ENCODE data around the gene MRPL40.

Gene MRPL40

DNA sequence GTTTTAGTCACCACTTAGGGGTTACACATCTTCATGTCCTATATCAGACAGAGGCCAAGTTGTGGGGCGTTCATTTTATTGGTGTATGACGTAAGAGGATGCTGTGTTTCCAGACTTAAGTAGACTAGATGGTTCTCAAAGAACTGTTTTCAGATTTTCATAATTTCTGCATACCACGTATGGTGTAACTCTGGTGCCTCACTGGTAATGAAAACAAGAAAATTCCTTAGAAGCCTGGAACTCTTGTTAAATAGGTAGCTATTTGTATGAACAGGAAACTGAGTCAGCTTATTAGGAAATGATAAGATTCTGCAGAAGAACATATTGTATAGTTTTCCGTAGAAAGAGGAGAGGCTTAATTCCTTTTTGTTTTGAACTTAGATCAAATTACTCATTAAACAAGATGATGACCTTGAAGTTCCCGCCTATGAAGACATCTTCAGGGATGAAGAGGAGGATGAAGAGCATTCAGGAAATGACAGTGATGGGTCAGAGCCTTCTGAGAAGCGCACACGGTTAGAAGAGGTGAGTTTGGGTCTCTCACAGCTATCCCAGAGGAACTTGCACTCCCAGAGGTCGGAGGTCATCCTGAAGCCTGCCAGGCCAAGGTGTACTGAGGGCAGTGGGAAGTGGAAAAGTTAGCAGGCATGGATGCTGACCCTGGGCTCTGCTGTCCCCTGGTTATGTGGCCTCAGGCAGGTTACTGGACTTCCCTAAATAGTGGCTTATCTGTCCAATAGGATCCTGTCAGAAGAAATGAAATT, 51.3 kb downstream of the MRPL40 start:
- DNase-seq (ENCODE audit: low read depth), result peak; percentile 65

Measured in fibroblast of gingiva (primary cell).